Ovary (tissue), 3 donors: Measurements from ENCODE around the gene ZNF664.

ENCODE experiments used
- EP300 ChIP-seq: sonication (generic); formaldehyde crosslinking; IDR thresholded peaks from one replicate; pipeline ENCODE4 v1.6.1; 2017; ENCODE audit warnings: antibody characterized with exemption
- POLR2A ChIP-seq: fragments of 450-650 bp; IDR thresholded peaks from one replicate; pipeline ENCODE4 v1.6.1; 2017; ENCODE audit warnings: antibody characterized with exemption, mild to moderate bottlenecking, moderate library complexity
- TF ChIP-seq, protein P1 (sequence below), 3 donors: fragments of 450-650 bp in 2 of 3; fragments of 200-600 bp in 1 of 3; IDR thresholded peaks; one replicate each; pipeline versions ENCODE4 v1.5.1 to v1.8.0; 2016 to 2022; ENCODE audit warnings: antibody characterized with exemption in 3 of 3, mild to moderate bottlenecking in 1 of 3
- donor health status: DM: no; HTN: no; CAD: no.

DNA sequence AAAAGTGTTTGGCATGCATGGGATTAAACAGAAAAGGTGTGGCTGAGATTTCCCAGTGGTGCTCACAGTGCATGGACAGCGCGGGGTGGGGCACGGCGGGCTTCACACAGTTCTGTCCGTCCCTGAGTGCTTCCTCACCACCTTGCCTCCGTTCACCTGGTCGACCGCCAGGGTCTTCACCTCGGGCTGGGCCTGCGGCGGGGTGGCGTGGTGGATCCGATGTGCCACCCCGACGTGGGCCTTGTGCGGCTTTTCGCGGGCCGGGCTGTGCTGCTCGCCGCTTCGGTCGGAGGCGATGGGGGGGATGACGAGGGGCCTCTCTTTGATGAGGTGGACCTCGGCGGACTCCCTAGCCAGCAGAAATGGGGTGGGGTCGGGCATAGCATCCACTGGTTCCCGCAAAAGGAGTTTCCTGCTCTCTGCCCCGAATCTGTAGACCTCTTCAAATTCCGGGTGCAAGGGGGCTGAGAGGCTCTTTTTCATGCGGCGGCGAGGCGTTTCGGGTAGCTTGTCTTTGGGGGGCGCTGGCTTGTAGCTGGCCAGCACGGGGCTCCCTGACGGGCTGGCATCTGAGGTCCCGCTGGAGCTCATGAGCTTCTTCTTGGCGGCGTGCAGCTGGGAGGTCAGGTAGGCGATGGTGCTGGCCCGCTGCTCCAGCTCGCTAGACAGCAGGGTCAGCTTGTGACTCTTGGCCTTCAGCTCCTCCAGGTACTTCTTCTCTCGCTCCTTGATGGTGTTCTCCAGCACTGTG, 35.9 kb upstream of the ZNF664 start:
- TF ChIP-seq, protein P1, sequence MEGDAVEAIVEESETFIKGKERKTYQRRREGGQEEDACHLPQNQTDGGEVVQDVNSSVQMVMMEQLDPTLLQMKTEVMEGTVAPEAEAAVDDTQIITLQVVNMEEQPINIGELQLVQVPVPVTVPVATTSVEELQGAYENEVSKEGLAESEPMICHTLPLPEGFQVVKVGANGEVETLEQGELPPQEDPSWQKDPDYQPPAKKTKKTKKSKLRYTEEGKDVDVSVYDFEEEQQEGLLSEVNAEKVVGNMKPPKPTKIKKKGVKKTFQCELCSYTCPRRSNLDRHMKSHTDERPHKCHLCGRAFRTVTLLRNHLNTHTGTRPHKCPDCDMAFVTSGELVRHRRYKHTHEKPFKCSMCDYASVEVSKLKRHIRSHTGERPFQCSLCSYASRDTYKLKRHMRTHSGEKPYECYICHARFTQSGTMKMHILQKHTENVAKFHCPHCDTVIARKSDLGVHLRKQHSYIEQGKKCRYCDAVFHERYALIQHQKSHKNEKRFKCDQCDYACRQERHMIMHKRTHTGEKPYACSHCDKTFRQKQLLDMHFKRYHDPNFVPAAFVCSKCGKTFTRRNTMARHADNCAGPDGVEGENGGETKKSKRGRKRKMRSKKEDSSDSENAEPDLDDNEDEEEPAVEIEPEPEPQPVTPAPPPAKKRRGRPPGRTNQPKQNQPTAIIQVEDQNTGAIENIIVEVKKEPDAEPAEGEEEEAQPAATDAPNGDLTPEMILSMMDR (IDR thresholded peaks at IDR 0.05): no peak
- TF ChIP-seq EP300 (no peak), POLR2A (no peak)
